Measurements from ENCODE around the gene LACRT. TPM values are rescaled to one million over a fixed set of nuclear protein-coding genes. Genes with fewer than 3 reads are reported as not detected.

LACRT gene
- total and polyA plus RNA-seq, 9 of the 15 experiments (the other 6 are each of a cell fraction or from before 2014, with no cell fraction given): not detected

GRCh38 chr12:54592316-54592715 lies 42.4 kb downstream of the LACRT start:
- no peak overlapping the region for H2AFZ ChIP-seq (ENCODE audit: low read depth, low read length)
- no TSS peak for BruUV-seq (replicated peaks)
- H3K4me2 ChIP-seq (ENCODE audit: insufficient read depth, low read length): no peak overlapping the region
- no peaks in the 10 kb centered on the region for H3K79me2 ChIP-seq (ENCODE audit: control insufficient read depth, insufficient read depth, low read length)
- DNase-seq (ENCODE audit: extremely low read depth in 1 of 4, low spot score in 3 of 4) (no peak), ATAC-seq (no peak), FAIRE-seq (no peak)
- in situ Hi-C loops (cut with MboI): no loop called here
- H3K36me3 ChIP-seq (ENCODE audit: control insufficient read depth, insufficient read depth, low read length): no peaks in the 10 kb centered on the region
- H3K4me1 ChIP-seq (replicated peaks in 1 of 2; ENCODE audit: control insufficient read depth in 2 of 2, insufficient read depth in 2 of 2, low read length in 2 of 2): peaks cover 0 to 9% of the 10 kb centered on the region in 2 experiments; a peak in 1 of 5 replicates
- H3K27ac ChIP-seq (ENCODE audit: extremely low read depth, low read depth, low read length): no peak overlapping the region
- no peaks in the 10 kb centered on the region for H3K9me3 ChIP-seq (replicated peaks; ENCODE audit: control insufficient read depth, insufficient read depth, low read depth, low read length)
- H3K9me1 ChIP-seq (ENCODE audit: control insufficient read depth, insufficient read depth, low read length): no peaks in the 10 kb centered on the region
- no peak overlapping the region for H3K9ac ChIP-seq (ENCODE audit: insufficient read depth in 1 of 2, low read depth in 2 of 2, low read length in 2 of 2)
- peaks cover 32 to 69% of the 10 kb centered on the region in 2 experiments for H3K27me3 ChIP-seq (ENCODE audit: control insufficient read depth in 2 of 2, insufficient read depth in 2 of 2, low read length in 2 of 2)
- H4K20me1 ChIP-seq (replicated peaks; ENCODE audit: control insufficient read depth, insufficient read depth, low read length): peaks cover 3% of the 10 kb centered on the region
- ChIA-PET CTCF (ENCODE audit: low intra/inter-chr PET ratio) (no interaction called here), POLR2A (no interaction called here)
- no peak overlapping the region for H3K4me3 ChIP-seq
- WGBS (ENCODE audit: insufficient coverage, low coverage, missing lambda C conversion rate): 0% methylated on average over 2 of the region's 2 CpGs
- intact Hi-C loops (cut with micrococcal nuclease): no loop called here
- TF ChIP-seq CHD2 (IDR thresholded peaks at IDR 0.05; ENCODE audit: low read depth, low read length): no peak
- no peak for TF ChIP-seq CGGBP1 (CRISPR knock-in tag; IDR thresholded peaks at IDR 0.05)
- TF ChIP-seq SIX5 (IDR thresholded peaks at IDR 0.05; ENCODE audit: borderline replicate concordance in 1 of 2, insufficient read depth in 1 of 2, low read depth in 1 of 2, low read length in 2 of 2): no peak
- no peak for TF ChIP-seq KDM5B (IDR thresholded peaks at IDR 0.05; ENCODE audit: insufficient replicate concordance, low read depth, low read length)
- no peak for TF ChIP-seq HNRNPK (IDR thresholded peaks at IDR 0.05; ENCODE audit: low read depth, low read length, poor library complexity, severe bottlenecking)
- TF ChIP-seq, protein P1, sequence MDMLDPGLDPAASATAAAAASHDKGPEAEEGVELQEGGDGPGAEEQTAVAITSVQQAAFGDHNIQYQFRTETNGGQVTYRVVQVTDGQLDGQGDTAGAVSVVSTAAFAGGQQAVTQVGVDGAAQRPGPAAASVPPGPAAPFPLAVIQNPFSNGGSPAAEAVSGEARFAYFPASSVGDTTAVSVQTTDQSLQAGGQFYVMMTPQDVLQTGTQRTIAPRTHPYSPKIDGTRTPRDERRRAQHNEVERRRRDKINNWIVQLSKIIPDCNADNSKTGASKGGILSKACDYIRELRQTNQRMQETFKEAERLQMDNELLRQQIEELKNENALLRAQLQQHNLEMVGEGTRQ (CRISPR knock-in tag; IDR thresholded peaks at IDR 0.05): no peak
- no peak for TF ChIP-seq POLR2AphosphoS2 (IDR thresholded peaks at IDR 0.05; ENCODE audit: low read length)
- TF ChIP-seq YY1 (IDR thresholded peaks at IDR 0.05; ENCODE audit: borderline replicate concordance in 1 of 3, control insufficient read depth in 1 of 3, extremely low read depth in 1 of 3, insufficient read depth in 3 of 3, insufficient read length in 1 of 3, insufficient replicate concordance in 2 of 3, low read depth in 1 of 3, low read length in 2 of 3): no peak
- TF ChIP-seq ZNF253 (CRISPR knock-in tag; conservative IDR thresholded peaks at IDR 0.05): no peak
- no peak for TF ChIP-seq BRF2 (IDR thresholded peaks at IDR 0.05; ENCODE audit: borderline replicate concordance, insufficient read depth, insufficient read length)
- TF ChIP-seq ZNF175 (CRISPR knock-in tag; IDR thresholded peaks at IDR 0.05; ENCODE audit: low read depth): no peak
- TF ChIP-seq ZBTB11 (CRISPR knock-in tag; IDR thresholded peaks at IDR 0.05): no peak
- TF ChIP-seq, protein P2, sequence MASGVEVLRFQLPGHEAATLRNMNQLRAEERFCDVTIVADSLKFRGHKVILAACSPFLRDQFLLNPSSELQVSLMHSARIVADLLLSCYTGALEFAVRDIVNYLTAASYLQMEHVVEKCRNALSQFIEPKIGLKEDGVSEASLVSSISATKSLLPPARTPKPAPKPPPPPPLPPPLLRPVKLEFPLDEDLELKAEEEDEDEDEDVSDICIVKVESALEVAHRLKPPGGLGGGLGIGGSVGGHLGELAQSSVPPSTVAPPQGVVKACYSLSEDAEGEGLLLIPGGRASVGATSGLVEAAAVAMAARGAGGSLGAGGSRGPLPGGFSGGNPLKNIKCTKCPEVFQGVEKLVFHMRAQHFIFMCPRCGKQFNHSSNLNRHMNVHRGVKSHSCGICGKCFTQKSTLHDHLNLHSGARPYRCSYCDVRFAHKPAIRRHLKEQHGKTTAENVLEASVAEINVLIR (CRISPR knock-in tag; IDR thresholded peaks at IDR 0.05): no peak
- no peak for TF ChIP-seq ZNF232 (CRISPR knock-in tag; IDR thresholded peaks at IDR 0.05)

Data from K562 (cell line).